HG02642 (cell line): ENCODE data around the gene FKRP.
"Not testable (repeated sequence)": the region's sequence is repeated elsewhere in the genome, so short reads cannot be mapped to it uniquely, and the experiment has no call there.

Experiments used
- ATAC-seq: cut with Tn5 transposase; IDR thresholded peaks from one replicate; pipeline ENCODE4 v1.9.1; 2021; ENCODE audit warnings: mild to moderate bottlenecking; ENCODE audit not compliant: unreplicated experiment, poor library complexity

Gene FKRP

GRCh38 chr19:46782355-46783019 lies 36.6 kb downstream of the FKRP start:
- ATAC-seq = no peak

- ATAC-seq = no peak
Observed at GRCh38 chr19:46783670-46784069, 37.8 kb downstream of the FKRP start.

GRCh38 chr19:46784262-46785053 lies 38.6 kb downstream of the FKRP start:
- peak; percentile 33 for ATAC-seq

- ATAC-seq = no peak
Observed at GRCh38 chr19:46785054-46785979, 39.5 kb downstream of the FKRP start.

GRCh38 chr19:46785980-46786235 lies 40.1 kb downstream of the FKRP start:
- ATAC-seq = no peak

- ATAC-seq = peak; percentile 33
Observed at GRCh38 chr19:46786236-46787039, 40.6 kb downstream of the FKRP start.

- ATAC-seq = no peak
Observed at GRCh38 chr19:46787040-46787330, 41.1 kb downstream of the FKRP start.

GRCh38 chr19:46787331-46788261 lies 41.7 kb downstream of the FKRP start:
- no peak for ATAC-seq

- peak; percentile 65 for ATAC-seq
Observed at GRCh38 chr19:46788262-46788967, 42.6 kb downstream of the FKRP start, which contains the start of gene SLC1A5. Gene SLC1A5 (minus strand): TSS chr19:46788594. CDS start chr19:46787965, 629 bp downstream.

GRCh38 chr19:46788968-46789338 lies 43.1 kb downstream of the FKRP start:
- ATAC-seq = no peak

GRCh38 chr19:46789371-46789770 lies 43.5 kb downstream of the FKRP start:
- no peak for ATAC-seq

GRCh38 chr19:46791944-46792343 lies 46.1 kb downstream of the FKRP start:
- ATAC-seq = no peak

- no peak for ATAC-seq
Observed at GRCh38 chr19:46797881-46798280, 52.0 kb downstream of the FKRP start.

GRCh38 chr19:46798713-46799112 lies 52.9 kb downstream of the FKRP start:
- ATAC-seq = no peak

GRCh38 chr19:46802152-46802551 lies 56.3 kb downstream of the FKRP start:
- ATAC-seq = no peak

- ATAC-seq = no peak
Observed at GRCh38 chr19:46803555-46803954, 57.7 kb downstream of the FKRP start.

GRCh38 chr19:46804432-46804831 lies 58.6 kb downstream of the FKRP start:
- ATAC-seq = not testable (repeated sequence)

- ATAC-seq = no peak
Observed at GRCh38 chr19:46806656-46807055, 60.8 kb downstream of the FKRP start.
